Measurements from ENCODE around the gene PRSS12. TPM values are rescaled to one million over a fixed set of nuclear protein-coding genes. Genes with fewer than 3 reads are reported as not detected.

Gene PRSS12, protein sequence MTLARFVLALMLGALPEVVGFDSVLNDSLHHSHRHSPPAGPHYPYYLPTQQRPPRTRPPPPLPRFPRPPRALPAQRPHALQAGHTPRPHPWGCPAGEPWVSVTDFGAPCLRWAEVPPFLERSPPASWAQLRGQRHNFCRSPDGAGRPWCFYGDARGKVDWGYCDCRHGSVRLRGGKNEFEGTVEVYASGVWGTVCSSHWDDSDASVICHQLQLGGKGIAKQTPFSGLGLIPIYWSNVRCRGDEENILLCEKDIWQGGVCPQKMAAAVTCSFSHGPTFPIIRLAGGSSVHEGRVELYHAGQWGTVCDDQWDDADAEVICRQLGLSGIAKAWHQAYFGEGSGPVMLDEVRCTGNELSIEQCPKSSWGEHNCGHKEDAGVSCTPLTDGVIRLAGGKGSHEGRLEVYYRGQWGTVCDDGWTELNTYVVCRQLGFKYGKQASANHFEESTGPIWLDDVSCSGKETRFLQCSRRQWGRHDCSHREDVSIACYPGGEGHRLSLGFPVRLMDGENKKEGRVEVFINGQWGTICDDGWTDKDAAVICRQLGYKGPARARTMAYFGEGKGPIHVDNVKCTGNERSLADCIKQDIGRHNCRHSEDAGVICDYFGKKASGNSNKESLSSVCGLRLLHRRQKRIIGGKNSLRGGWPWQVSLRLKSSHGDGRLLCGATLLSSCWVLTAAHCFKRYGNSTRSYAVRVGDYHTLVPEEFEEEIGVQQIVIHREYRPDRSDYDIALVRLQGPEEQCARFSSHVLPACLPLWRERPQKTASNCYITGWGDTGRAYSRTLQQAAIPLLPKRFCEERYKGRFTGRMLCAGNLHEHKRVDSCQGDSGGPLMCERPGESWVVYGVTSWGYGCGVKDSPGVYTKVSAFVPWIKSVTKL
- total RNA-seq: 8.9 and 28.2 TPM in 2 replicates

DNA sequence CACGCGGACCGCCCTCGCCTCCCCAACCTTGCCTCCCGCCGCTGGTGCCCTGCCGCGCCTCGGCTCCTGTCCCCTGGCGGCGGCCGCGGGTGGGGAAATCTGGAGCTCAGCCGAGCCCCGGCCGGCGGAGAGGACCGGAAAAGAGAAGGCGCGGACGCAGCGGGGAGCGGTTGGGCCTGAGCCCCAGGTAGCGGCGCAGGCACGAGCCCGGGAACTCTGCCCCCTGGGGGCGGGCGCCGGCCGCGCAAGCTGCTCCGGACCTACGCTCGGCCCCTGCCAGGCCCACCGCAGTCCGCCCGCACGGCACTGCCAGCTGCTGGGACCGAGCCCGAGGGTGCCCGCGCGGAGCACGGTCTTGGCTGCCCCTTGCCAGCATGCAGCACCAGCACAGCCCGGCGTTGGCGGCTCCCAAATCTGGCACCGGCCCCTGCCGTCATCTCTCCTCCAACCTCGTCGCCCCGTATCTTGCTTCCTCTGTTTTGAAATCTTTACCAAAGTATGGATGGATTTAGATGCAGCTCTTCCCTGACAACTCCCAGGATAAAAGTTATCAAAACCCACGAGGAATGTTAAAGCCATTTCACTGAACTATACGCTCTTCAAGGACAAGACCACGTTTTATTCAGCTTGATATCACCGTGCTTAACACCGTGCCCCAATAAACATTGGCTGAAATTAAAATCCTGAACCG is at the start of gene PRSS12:
PRSS12 (minus strand) TSS at position 161 of the 691 bp plus-strand sequence. CDS start 283 bp downstream, outside the sequence.

